Inflammatory macrophage treated with lipopolysaccharide for 1 hour (primary cell): ENCODE results near the gene PAX5.
"Not testable (repeated sequence)": the region's sequence is repeated elsewhere in the genome, so short reads cannot be mapped to it uniquely, and the experiment has no call there.

ENCODE experiments used
- DNase-seq, 2 donors: peaks; one replicate each; pipeline ENCODE4 v3.0.0-alpha.2; 2020 to 2022

The PAX5 gene

GRCh38 chr9:36873247-36873875 is 160.7 kb downstream of the PAX5 start:
- peak; percentile 11 to 65 for DNase-seq

- no peak for DNase-seq
Observed at GRCh38 chr9:36872641-36873040, 161.4 kb downstream of the PAX5 start.

- DNase-seq: no peak
Observed at GRCh38 chr9:36871606-36872005, 162.5 kb downstream of the PAX5 start.

- DNase-seq: no peak
Observed at GRCh38 chr9:36870960-36871359, 163.1 kb downstream of the PAX5 start.

GRCh38 chr9:36869605-36870004 is 164.5 kb downstream of the PAX5 start:
- not testable (repeated sequence) for DNase-seq

GRCh38 chr9:36868586-36869282 is 165.3 kb downstream of the PAX5 start:
- DNase-seq: no peak

- no peak for DNase-seq
Observed at GRCh38 chr9:36867672-36868471, 166.2 kb downstream of the PAX5 start.

GRCh38 chr9:36867241-36867640 is 166.8 kb downstream of the PAX5 start:
- DNase-seq: no peak

GRCh38 chr9:36866840-36867239 is 167.2 kb downstream of the PAX5 start:
- no peak for DNase-seq

GRCh38 chr9:36865731-36866635 is 168.1 kb downstream of the PAX5 start:
- no peak for DNase-seq

- DNase-seq: no peak
Observed at GRCh38 chr9:36864491-36865410, 169.3 kb downstream of the PAX5 start.

- DNase-seq: peak in 1 of 2 donors; percentile 21
Observed at GRCh38 chr9:36862206-36863145, 171.6 kb downstream of the PAX5 start.

GRCh38 chr9:36861528-36862205 is 172.4 kb downstream of the PAX5 start:
- no peak for DNase-seq

GRCh38 chr9:36858805-36859375 is 175.2 kb downstream of the PAX5 start:
- DNase-seq: no peak

GRCh38 chr9:36855448-36856315 is 178.4 kb downstream of the PAX5 start:
- peak in 1 of 2 donors; percentile 13 for DNase-seq

- DNase-seq: no peak
Observed at GRCh38 chr9:36854751-36855150, 179.3 kb downstream of the PAX5 start.

GRCh38 chr9:36854034-36854433 is 180.0 kb downstream of the PAX5 start:
- no peak for DNase-seq

- DNase-seq: no peak
Observed at GRCh38 chr9:36853233-36853632, 180.8 kb downstream of the PAX5 start.
